ENCODE measurements around the gene TAF1B. TPM values are rescaled to one million over a fixed set of nuclear protein-coding genes. Genes with fewer than 3 reads are reported as not detected.

The TAF1B gene
- polyA plus RNA-seq, 3 donors, result 4.1 to 7.3 (median 6.1) TPM

Other genes starting within 250 kb of the TAF1B start
- gene YWHAQ, start 212.5 kb upstream of the TAF1B start, polyA plus RNA-seq, result 100 to 1,000 TPM; 134 to 234 (median 139) TPM
- 1 to 10 TPM in 2 of 3 donors, under 1 TPM in 1; 0.64 to 7.2 (median 2.6) TPM for gene GRHL1, start 108.2 kb downstream of the TAF1B start, polyA plus RNA-seq
- 10 to 100 TPM; 13.1 to 38.1 (median 15.0) TPM for gene KLF11, start 200.1 kb downstream of the TAF1B start, polyA plus RNA-seq
- gene CYS1, start 236.9 kb downstream of the TAF1B start, polyA plus RNA-seq, result 10 to 100 TPM in 1 of 3 donors, 1 to 10 TPM in 1, under 1 TPM in 1; 0.22 to 14.2 (median 2.4) TPM

Measured in adipose tissue (tissue), 3 donors.